ENCODE data around the gene SGTA.

- TF ChIP-seq SIN3A (IDR thresholded peaks at IDR 0.05; ENCODE audit: borderline replicate concordance, insufficient read depth, low read depth, low read length) (no peak), POLR2AphosphoS5 (IDR thresholded peaks at IDR 0.05; ENCODE audit: low read depth, low read length) (no peak), TCF7L2 (IDR thresholded peaks at IDR 0.05; ENCODE audit: low read depth, low read length) (no peak)
- TF ChIP-seq, protein P1, sequence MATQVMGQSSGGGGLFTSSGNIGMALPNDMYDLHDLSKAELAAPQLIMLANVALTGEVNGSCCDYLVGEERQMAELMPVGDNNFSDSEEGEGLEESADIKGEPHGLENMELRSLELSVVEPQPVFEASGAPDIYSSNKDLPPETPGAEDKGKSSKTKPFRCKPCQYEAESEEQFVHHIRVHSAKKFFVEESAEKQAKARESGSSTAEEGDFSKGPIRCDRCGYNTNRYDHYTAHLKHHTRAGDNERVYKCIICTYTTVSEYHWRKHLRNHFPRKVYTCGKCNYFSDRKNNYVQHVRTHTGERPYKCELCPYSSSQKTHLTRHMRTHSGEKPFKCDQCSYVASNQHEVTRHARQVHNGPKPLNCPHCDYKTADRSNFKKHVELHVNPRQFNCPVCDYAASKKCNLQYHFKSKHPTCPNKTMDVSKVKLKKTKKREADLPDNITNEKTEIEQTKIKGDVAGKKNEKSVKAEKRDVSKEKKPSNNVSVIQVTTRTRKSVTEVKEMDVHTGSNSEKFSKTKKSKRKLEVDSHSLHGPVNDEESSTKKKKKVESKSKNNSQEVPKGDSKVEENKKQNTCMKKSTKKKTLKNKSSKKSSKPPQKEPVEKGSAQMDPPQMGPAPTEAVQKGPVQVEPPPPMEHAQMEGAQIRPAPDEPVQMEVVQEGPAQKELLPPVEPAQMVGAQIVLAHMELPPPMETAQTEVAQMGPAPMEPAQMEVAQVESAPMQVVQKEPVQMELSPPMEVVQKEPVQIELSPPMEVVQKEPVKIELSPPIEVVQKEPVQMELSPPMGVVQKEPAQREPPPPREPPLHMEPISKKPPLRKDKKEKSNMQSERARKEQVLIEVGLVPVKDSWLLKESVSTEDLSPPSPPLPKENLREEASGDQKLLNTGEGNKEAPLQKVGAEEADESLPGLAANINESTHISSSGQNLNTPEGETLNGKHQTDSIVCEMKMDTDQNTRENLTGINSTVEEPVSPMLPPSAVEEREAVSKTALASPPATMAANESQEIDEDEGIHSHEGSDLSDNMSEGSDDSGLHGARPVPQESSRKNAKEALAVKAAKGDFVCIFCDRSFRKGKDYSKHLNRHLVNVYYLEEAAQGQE (IDR thresholded peaks at IDR 0.05; ENCODE audit: insufficient read depth in 1 of 2, low read depth in 2 of 2, low read length in 1 of 2): no peak
- TF ChIP-seq, protein P2, sequence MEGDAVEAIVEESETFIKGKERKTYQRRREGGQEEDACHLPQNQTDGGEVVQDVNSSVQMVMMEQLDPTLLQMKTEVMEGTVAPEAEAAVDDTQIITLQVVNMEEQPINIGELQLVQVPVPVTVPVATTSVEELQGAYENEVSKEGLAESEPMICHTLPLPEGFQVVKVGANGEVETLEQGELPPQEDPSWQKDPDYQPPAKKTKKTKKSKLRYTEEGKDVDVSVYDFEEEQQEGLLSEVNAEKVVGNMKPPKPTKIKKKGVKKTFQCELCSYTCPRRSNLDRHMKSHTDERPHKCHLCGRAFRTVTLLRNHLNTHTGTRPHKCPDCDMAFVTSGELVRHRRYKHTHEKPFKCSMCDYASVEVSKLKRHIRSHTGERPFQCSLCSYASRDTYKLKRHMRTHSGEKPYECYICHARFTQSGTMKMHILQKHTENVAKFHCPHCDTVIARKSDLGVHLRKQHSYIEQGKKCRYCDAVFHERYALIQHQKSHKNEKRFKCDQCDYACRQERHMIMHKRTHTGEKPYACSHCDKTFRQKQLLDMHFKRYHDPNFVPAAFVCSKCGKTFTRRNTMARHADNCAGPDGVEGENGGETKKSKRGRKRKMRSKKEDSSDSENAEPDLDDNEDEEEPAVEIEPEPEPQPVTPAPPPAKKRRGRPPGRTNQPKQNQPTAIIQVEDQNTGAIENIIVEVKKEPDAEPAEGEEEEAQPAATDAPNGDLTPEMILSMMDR (IDR thresholded peaks at IDR 0.05): no peak
Observed at GRCh38 chr19:2796659-2797266, 13.7 kb upstream of the SGTA start.
